ENCODE data around the gene GNS.

GRCh38 chr12:64667793-64668192 lies 91.4 kb downstream of the GNS start:
- TF ChIP-seq, protein P1, sequence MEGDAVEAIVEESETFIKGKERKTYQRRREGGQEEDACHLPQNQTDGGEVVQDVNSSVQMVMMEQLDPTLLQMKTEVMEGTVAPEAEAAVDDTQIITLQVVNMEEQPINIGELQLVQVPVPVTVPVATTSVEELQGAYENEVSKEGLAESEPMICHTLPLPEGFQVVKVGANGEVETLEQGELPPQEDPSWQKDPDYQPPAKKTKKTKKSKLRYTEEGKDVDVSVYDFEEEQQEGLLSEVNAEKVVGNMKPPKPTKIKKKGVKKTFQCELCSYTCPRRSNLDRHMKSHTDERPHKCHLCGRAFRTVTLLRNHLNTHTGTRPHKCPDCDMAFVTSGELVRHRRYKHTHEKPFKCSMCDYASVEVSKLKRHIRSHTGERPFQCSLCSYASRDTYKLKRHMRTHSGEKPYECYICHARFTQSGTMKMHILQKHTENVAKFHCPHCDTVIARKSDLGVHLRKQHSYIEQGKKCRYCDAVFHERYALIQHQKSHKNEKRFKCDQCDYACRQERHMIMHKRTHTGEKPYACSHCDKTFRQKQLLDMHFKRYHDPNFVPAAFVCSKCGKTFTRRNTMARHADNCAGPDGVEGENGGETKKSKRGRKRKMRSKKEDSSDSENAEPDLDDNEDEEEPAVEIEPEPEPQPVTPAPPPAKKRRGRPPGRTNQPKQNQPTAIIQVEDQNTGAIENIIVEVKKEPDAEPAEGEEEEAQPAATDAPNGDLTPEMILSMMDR (IDR thresholded peaks at IDR 0.05) = no peak
- no peak for TF ChIP-seq ZFX (IDR thresholded peaks at IDR 0.05; ENCODE audit: borderline replicate concordance)
